Testis (tissue), 3 donors: Measurements from ENCODE around the gene RSU1. TPM values are rescaled to one million over a fixed set of nuclear protein-coding genes. Genes with fewer than 3 reads are reported as not detected.

Experiments
- DNase-seq: peaks from one replicate; pipeline ENCODE4 v3.0.0-alpha.2; 2019
- H3K27ac ChIP-seq, 2 donors: fragments of 200-600 bp; sonication (generic); one replicate each; pipeline ENCODE4 v1.5.1; 2019
- H3K27me3 ChIP-seq: fragments of 200-600 bp; sonication (generic); one replicate; pipeline ENCODE4 v1.5.1; 2019
- H3K36me3 ChIP-seq: fragments of 200-600 bp; sonication (generic); one replicate; pipeline ENCODE4 v1.5.1; 2017; ENCODE audit warnings: low read depth; ENCODE audit errors: missing control alignments
- H3K4me1 ChIP-seq: fragments of 200-600 bp; sonication (generic); one replicate; pipeline ENCODE4 v1.5.1; 2019
- H3K4me3 ChIP-seq, 2 donors: fragments of 200-600 bp; sonication (generic); one replicate each; pipeline ENCODE4 v1.5.1; 2017 to 2019
- H3K9me3 ChIP-seq: fragments of 200-600 bp; sonication (generic); one replicate; pipeline ENCODE4 v1.5.1; 2017
- CTCF ChIP-seq, 3 experiments: fragments of 450-650 bp in 2 of 3; fragments of 200-600 bp in 1 of 3; sonication (generic) in 1 of 3; IDR thresholded peaks; one replicate each; pipeline ENCODE4 v1.5.1; 2016 to 2019; ENCODE audit warnings: antibody characterized with exemption in 3 of 3, mild to moderate bottlenecking in 2 of 3, moderate library complexity in 1 of 3
- POLR2A ChIP-seq: fragments of 450-650 bp; IDR thresholded peaks from one replicate; pipeline ENCODE4 v1.6.1; 2017; ENCODE audit warnings: antibody characterized with exemption, mild to moderate bottlenecking, moderate library complexity
- WGBS, 2 donors: methylation state at CpG; one replicate each; pipeline ENCODE4 v1.1.5; 2018; 5-methylcytosine and 5-hydroxymethylcytosine counted together
- intact Hi-C: fragments of 100-400 bp; cut with DNase I; formaldehyde crosslinking; loops from one replicate; pipeline ENCODE4 v1.15.1; 2023; ENCODE audit warnings: low total_unique reads
- polyA plus RNA-seq: library from polyadenylated mRNA; stranded (reverse); fragments of 350-450 nt; fragmentation: Illumina TruSeq; extraction: RNeasy Lipid Tissue Mini Kit (QIAGEN cat#74804); gene quantifications from one replicate; pipeline ENCODE4 v1.2.3, GENCODE V29; 2014; ENCODE audit warnings: low read depth, low replicate concordance; ENCODE audit not compliant: insufficient read depth
- total RNA-seq, 2 donors: library from RNA; depleted of rRNA; stranded (reverse); fragments of >200 nt; gene quantifications; one replicate each; pipeline ENCODE4 v1.2.3, GENCODE V29; 2016

The RSU1 gene
- total and polyA plus RNA-seq, 3 donors from 2014 or later: 26.0 to 38.4 (median 27.3) TPM

DNA sequence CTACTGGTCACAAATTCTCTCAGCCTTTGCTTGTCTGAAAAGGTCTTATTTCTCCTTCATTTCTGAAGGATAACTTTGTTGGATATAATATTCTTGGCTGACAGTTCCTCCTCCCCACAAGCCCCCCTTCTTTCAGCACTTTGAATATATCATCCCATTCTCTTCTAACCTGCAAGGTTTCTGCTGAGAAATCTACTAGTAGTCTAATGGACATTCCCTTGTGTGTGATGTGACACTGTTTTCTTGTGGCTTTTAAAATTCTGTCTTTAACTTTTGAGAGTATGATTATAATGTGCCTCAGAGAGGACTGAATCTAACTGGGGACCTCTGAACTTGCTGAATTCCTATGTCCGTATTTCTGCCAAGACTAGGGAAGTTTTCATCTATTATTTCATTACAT, 104.3 kb downstream of the RSU1 start:
- Histone ChIP-seq H3K27ac (no peak overlapping the region), H3K9me3 (no peaks in the 10 kb centered on the region), H3K4me1 (no peaks in the 10 kb centered on the region), H3K27me3 (no peaks in the 10 kb centered on the region), H3K4me3 (no peak overlapping the region), H3K36me3 (no peaks in the 10 kb centered on the region)
- WGBS, 2 donors: 85 to 100% methylated on average over 1 of the region's 1 CpG
- no peak for DNase-seq
- intact Hi-C loops: no loop called here
- TF ChIP-seq CTCF (IDR thresholded peaks at IDR 0.05) (no peak), POLR2A (no peak)

DNA sequence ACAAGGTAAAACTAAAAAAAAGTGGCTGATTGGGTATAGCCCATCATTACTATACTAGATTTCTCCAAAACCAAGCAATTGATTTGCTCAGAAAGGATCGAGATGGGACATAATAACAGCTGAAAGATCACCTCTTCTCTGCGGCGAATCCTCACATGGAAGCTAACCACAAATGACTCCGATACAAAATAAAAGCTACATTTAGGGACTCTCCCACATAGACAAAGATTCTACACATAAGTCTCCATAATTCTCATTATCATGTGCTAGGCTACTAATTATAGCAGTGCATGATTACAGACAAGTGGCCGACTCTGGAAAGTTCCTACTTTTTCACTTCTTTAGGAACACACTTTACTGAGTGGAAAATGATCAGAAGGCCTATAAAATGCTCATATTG, 116.9 kb downstream of the RSU1 start:
- intact Hi-C loops: no loop called here
- H3K9me3 ChIP-seq: no peaks in the 10 kb centered on the region
- TF ChIP-seq CTCF (IDR thresholded peaks at IDR 0.05) (no peak), POLR2A (no peak)
- WGBS, 2 donors: 91% methylated on average over 5 of the region's 5 CpGs
- no peak overlapping the region for H3K4me3 ChIP-seq
- H3K27me3 ChIP-seq: no peaks in the 10 kb centered on the region
- no peak for DNase-seq
- H3K27ac ChIP-seq: no peak overlapping the region
- no peaks in the 10 kb centered on the region for H3K4me1 ChIP-seq
- H3K36me3 ChIP-seq: no peaks in the 10 kb centered on the region

- Histone ChIP-seq H3K27me3 (no peaks in the 10 kb centered on the region), H3K9me3 (no peaks in the 10 kb centered on the region), H3K4me3 (no peak overlapping the region), H3K36me3 (no peaks in the 10 kb centered on the region), H3K27ac (no peak overlapping the region), H3K4me1 (no peaks in the 10 kb centered on the region)
- WGBS, 2 donors: 74 to 79% methylated on average over 16 to 17 of the region's 17 CpGs
- DNase-seq: no peak
- TF ChIP-seq CTCF (IDR thresholded peaks at IDR 0.05) (no peak), POLR2A (no peak)
- intact Hi-C loops: no loop called here
Measured at GRCh38 chr10:16699435-16700057, 117.7 kb downstream of the RSU1 start.

DNA sequence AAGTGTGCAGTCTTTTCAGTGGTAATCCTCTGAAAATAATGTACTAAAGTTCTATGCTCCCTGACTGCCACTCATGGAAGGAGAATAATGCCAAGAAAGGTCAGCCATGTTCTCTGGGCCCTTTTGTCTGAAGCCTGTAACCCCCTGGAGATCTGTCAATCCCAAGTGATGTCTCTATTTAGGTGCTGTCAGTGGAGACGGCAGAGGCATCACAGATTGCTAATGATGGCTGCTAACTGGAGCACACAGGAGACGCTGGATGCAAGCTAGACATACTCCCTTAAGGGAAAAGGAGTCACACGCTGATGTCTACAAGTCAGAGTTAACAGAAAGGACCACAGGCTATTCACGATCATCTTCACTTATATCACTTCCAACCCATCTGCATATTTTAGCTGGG, 118.8 kb downstream of the RSU1 start:
- no peaks in the 10 kb centered on the region for H3K27me3 ChIP-seq
- H3K27ac ChIP-seq: no peak overlapping the region
- H3K9me3 ChIP-seq: no peaks in the 10 kb centered on the region
- TF ChIP-seq POLR2A: no peak
- TF ChIP-seq CTCF (IDR thresholded peaks at IDR 0.05): no peak
- DNase-seq: no peak
- intact Hi-C loops: no loop called here
- no peaks in the 10 kb centered on the region for H3K4me1 ChIP-seq
- H3K36me3 ChIP-seq: no peaks in the 10 kb centered on the region
- H3K4me3 ChIP-seq: no peak overlapping the region
- WGBS, 2 donors: 91% methylated on average over 3 to 4 of the region's 4 CpGs

DNA sequence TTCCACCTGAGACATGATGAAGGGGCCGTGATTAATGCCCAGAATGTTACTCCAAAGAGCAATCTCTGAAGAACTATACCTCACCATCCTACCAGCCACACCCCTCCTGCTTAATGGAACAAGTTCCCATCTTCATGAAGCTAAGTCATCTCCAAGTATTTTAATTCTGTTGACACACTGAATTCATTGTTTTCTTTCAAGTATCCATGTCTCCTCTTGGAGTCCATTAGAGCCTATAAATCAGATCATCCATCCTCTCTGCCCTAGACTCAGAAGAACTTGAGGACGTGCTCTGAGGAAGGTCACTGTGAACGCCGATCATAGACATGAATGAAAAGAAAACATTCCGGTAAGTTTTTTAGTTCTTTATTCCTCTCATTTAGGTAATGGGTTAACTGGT, 126.8 kb downstream of the RSU1 start:
- DNase-seq: no peak
- intact Hi-C loops: no loop called here
- Histone ChIP-seq H3K9me3 (no peaks in the 10 kb centered on the region), H3K27me3 (no peaks in the 10 kb centered on the region), H3K4me1 (no peaks in the 10 kb centered on the region), H3K36me3 (no peaks in the 10 kb centered on the region), H3K4me3 (no peak overlapping the region), H3K27ac (no peak overlapping the region)
- 74 to 81% methylated on average over 5 of the region's 5 CpGs for WGBS, 2 donors
- TF ChIP-seq CTCF (IDR thresholded peaks at IDR 0.05) (no peak), POLR2A (no peak)
